Brain microvascular endothelial cell (primary cell): ENCODE data around the gene P2RX5.
A peak's percentile ranks its signal among the peaks of the same experiment; 100 is the strongest.
"Not testable (repeated sequence)": the region's sequence is repeated elsewhere in the genome, so short reads cannot be mapped to it uniquely, and the experiment has no call there.

ENCODE experiments used
- DNase-seq: peaks from one replicate; pipeline ENCODE4 v3.0.0-alpha.2; 2020
- H3K27ac ChIP-seq: fragments of 250-450 bp; sonication (Bioruptor Pico); 2 replicates; pipeline ENCODE4 v1.5.1; 2020; ENCODE audit warnings: mild to moderate bottlenecking, moderate library complexity
- H3K27me3 ChIP-seq: fragments of 250-450 bp; sonication (Bioruptor Pico); replicated peaks from 2 replicates; pipeline ENCODE4 v1.5.1; 2020; ENCODE audit warnings: mild to moderate bottlenecking
- H3K36me3 ChIP-seq: fragments of 250-450 bp; sonication (Bioruptor Pico); replicated peaks from 2 replicates; pipeline ENCODE4 v1.5.1; 2020; ENCODE audit warnings: mild to moderate bottlenecking
- H3K4me3 ChIP-seq: 2 replicates; pipeline ENCODE4 v1.5.1; 2011; ENCODE audit warnings: low read depth, mild to moderate bottlenecking, control low read depth, low read length, moderate library complexity
- CTCF ChIP-seq: IDR thresholded peaks from 2 replicates; pipeline ENCODE4 v1.5.1; 2011; ENCODE audit warnings: low read depth, mild to moderate bottlenecking, moderate library complexity, low read length, control low read depth, inconsistent platforms; ENCODE audit errors: missing control alignments
- in situ Hi-C: cut with HindIII; loops from 2 replicates; pipeline ENCODE4 v1.10.0; 2017; ENCODE audit warnings: low sequenced_read_pairs, low pct_ligation_motif_present

Gene P2RX5

GRCh38 chr17:3704931-3705717 lies 9.2 kb upstream of the P2RX5 start:
- no peak for TF ChIP-seq CTCF
- DNase-seq, result no peak
- Histone ChIP-seq H3K4me3 (no peak overlapping the region), H3K27me3 (no peaks in the 10 kb centered on the region), H3K36me3 (no peaks in the 10 kb centered on the region), H3K27ac (no peak overlapping the region)
- in situ Hi-C loops, result no loop called here

- H3K4me3 ChIP-seq, H3K27me3 ChIP-seq, H3K36me3 ChIP-seq, in situ Hi-C loops, H3K27ac ChIP-seq, DNase-seq: not testable (repeated sequence)
Observed at GRCh38 chr17:3702041-3702539, 6.1 kb upstream of the P2RX5 start.

GRCh38 chr17:3699951-3700350 lies 4.0 kb upstream of the P2RX5 start:
- no peak overlapping the region for H3K27ac ChIP-seq
- in situ Hi-C loops, result no loop called here
- H3K27me3 ChIP-seq, result no peaks in the 10 kb centered on the region
- DNase-seq, result no peak
- H3K4me3 ChIP-seq, result no peak overlapping the region
- no peaks in the 10 kb centered on the region for H3K36me3 ChIP-seq
- no peak for TF ChIP-seq CTCF

DNA sequence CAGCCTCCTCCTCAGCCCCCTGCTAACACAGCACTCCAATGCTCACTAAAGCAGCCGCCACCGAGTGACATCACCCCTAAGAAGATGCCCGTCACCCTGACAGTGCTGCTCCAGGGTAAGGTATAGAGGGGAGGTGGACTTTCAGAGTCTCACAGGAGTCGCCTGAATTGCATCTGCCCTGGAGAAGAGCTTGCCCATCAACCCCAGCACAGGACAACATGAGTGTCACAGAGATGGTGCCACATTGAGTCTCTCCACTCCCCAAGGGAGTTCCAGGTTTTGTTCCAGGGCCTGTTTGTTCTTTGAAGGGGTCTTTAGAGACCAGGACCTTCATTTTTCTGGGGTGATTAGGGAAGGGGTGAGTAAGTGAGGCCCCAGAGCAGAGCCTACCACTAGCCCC lies 2.2 kb upstream of the P2RX5 start:
- DNase-seq, result no peak
- TF ChIP-seq CTCF, result no peak
- H3K4me3 ChIP-seq, result no peak overlapping the region
- no peaks in the 10 kb centered on the region for H3K36me3 ChIP-seq
- H3K27me3 ChIP-seq, result no peaks in the 10 kb centered on the region
- in situ Hi-C loops, result no loop called here
- no peak overlapping the region for H3K27ac ChIP-seq

GRCh38 chr17:3697103-3697476 lies 1.1 kb upstream of the P2RX5 start:
- Histone ChIP-seq H3K27me3 (no peaks in the 10 kb centered on the region), H3K36me3 (no peaks in the 10 kb centered on the region), H3K27ac (no peak overlapping the region), H3K4me3 (no peak overlapping the region)
- in situ Hi-C loops, result no loop called here
- no peak for DNase-seq
- TF ChIP-seq CTCF, result no peak

DNA sequence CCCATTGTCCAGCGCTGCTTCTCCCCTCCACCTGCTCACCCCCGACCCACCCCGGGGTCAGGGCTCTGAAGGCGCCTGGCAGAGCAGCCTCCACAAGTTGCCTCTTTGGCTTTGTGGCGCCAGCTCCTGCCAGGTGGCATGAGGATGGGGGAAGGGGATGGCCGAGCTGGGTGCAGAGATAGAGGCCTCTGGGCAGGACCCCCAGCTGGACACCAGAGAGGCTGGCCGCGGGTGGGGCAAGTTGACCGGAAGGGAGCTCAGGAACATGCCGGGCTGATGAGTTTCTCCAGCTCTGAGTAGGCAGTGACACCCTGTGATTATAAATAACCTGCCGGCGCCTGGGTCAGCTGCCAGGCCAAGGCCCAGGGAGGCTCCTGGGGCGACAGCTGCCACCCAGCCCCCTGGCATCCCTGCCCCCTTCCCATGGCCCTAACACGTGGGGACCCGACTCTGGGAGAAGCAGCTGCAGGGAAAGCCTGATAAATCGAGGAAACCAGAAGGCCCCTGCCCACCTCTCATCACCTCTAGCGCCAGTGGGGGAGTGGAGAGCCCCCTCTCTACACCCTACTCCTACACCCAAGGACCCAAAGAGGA lies 729 bp downstream of the P2RX5 start:
- no peak for DNase-seq
- Histone ChIP-seq H3K27ac (no peak overlapping the region), H3K4me3 (peak overlapping the region; percentile 60), H3K27me3 (no peaks in the 10 kb centered on the region), H3K36me3 (no peaks in the 10 kb centered on the region)
- no peak for TF ChIP-seq CTCF
- in situ Hi-C loops, result no loop called here
